ENCODE measurements around the gene GTF3C4. TPM values are rescaled to one million over a fixed set of nuclear protein-coding genes. Genes with fewer than 3 reads are reported as not detected.

Gene GTF3C4
- total RNA-seq, 2 experiments from 2014 or later = 12.7 to 13.5 TPM

DNA sequence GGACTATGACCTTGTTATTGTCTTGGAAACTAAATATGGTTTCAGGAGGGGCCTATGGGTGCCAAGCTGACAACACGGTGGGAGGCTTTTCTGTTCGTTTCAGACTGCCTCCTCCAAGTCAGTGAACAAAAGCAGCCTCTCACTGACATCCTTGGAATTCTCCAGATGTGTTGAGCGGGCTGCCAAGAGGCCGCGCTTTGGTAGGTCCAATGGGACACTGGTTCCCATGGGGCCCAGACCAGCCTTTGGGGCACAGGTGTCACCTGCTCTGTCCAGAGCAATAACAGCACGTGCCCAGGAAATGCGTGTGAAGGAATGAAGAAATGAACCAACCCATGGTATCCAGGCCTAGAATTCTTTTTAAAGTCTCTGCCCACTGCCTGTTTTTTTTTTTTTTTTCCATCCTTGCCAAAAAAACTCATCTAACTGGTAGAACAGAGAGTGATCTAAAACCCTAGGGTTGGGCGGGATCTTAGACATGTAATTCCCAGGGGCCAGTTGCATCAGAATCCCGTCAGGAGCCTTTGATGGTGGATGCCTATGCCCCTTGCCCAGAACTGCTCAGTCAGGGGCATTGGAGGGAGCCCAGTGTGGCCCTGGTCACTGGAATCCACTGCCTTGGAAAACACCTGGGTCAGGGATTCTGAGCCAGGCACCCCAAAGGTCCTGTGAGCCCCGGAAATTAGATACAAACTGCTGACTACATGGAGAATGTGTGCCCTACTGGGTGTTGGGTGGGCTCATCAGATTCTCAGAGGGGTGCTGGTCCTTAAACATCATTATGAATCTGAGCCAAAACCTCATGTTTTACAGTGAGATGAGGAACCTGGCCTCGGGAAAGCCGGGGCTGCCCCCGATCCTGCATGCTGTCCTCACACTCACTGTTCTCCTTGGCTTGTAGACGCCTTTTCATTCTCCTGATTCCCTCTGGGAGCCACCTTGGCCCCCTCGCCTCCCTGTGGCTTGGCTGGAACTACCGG lies 60.1 kb downstream of the GTF3C4 start:
- Mint-ChIP-seq H3K36me3 (ENCODE audit: low read depth) (no peaks in the 10 kb centered on the region), H3K27ac (no peak overlapping the region), H3K4me3 (no peak overlapping the region), H3K27me3 (no peaks in the 10 kb centered on the region), H3K4me1 (no peaks in the 10 kb centered on the region), H3K9me3 (no peaks in the 10 kb centered on the region)
- POLR2A ChIA-PET = no interaction called here
- no peak for DNase-seq
- CTCF ChIA-PET = no interaction called here

DNA sequence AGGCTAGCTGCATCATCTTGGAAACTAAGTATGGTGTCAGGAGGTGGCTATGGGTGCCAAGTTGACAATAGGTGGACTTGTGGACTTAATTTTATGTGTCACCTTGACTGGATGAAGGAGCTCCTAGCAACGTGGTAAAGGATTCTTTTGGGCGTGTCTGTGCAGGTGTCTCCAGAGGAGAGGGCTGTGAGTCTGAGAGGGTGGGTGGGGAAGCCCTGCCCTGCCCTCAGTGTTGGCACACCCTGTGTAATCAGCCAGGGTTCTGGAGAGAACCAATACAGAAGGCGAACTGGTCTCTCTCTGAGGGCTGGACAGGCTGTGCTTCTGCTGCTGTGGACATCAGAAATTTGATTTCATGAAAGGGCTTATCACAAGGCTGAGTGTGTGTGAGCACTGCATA lies 61.0 kb downstream of the GTF3C4 start:
- Mint-ChIP-seq H3K27me3 (no peaks in the 10 kb centered on the region), H3K4me3 (no peak overlapping the region), H3K27ac (no peak overlapping the region), H3K36me3 (ENCODE audit: low read depth) (no peaks in the 10 kb centered on the region), H3K9me3 (no peaks in the 10 kb centered on the region), H3K4me1 (no peaks in the 10 kb centered on the region)
- no peak for DNase-seq
- CTCF ChIA-PET = no interaction called here
- POLR2A ChIA-PET = no interaction called here

DNA sequence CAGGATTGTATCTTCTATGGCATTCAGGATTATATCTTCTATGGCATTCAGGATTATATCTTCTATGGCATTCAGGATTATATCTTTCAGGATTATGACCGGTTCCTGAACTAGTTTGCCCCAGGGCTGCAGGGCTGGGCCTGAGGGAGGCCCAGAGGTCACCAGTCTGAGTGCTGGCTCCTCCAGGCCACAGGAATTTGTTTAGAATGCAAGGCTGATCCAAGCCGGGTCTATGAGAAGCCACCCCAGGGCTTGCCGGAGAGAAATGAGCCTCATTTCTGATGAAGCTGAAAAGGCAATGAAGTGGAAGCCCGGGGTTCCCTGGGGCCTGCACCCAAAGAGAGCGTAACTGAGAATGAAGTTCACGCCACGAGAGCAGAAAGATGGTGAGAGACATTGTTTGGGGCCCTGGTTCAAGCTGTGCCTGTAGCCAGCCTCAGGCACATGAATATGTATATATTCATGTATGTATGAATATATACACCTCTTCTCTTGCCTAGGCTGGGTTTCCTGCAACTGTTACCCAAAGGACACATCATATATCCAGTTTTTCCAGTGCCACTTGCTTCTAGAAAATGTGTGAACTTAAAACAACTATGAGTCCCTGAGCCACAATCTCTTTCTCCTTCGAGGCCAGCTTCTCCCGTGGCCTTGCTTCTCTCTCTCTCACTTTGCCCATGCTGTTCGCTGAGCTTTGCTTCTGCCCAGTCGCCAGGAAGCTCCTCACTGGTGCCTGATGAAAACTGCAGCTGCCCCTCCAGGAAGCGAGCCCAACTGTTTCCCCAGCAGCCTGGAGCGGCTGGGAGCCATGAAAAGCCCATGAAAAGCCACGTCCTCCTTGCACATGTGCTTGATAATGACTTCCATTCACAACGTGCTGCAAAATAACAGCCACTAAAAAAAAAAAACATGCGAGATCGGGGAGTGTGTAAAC lies 62.3 kb downstream of the GTF3C4 start:
- CTCF ChIA-PET = no interaction called here
- H3K36me3 Mint-ChIP-seq (ENCODE audit: low read depth) = no peaks in the 10 kb centered on the region
- no peaks in the 10 kb centered on the region for H3K9me3 Mint-ChIP-seq
- POLR2A ChIA-PET = no interaction called here
- no peak overlapping the region for H3K4me3 Mint-ChIP-seq
- no peak for DNase-seq
- H3K4me1 Mint-ChIP-seq = no peaks in the 10 kb centered on the region
- peaks cover 8% of the 10 kb centered on the region for H3K27me3 Mint-ChIP-seq
- no peak overlapping the region for H3K27ac Mint-ChIP-seq

DNA sequence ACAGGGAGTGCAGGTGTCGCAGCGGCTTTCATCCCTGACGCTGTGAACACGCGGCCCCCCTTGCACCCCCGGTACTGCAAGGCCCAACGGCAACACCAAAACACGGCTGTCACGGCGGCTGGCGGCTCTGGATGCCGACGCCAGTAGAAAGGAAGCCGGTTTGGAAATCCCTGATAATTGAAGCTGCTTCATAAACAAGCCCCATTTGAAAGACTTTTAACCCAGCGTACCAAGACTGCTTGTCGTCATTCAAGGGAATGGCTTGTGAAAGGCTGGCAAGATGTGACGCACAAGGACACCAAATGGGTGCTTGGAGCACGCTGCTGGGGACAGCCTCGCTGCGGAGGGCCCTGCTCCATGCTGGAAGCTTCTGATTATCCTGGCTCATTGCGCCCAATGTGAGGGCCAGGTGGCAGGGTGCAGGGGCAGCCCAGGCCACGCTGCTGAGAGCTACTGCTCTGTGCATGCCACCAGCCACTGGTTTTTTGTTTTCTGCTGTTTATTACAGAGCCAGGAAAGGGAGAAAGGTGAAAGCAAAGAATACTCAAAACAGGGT lies 63.1 kb downstream of the GTF3C4 start:
- H3K36me3 Mint-ChIP-seq (ENCODE audit: low read depth) = no peaks in the 10 kb centered on the region
- DNase-seq = no peak
- no peak overlapping the region for H3K4me3 Mint-ChIP-seq
- H3K9me3 Mint-ChIP-seq = no peaks in the 10 kb centered on the region
- peaks cover 10% of the 10 kb centered on the region for H3K27me3 Mint-ChIP-seq
- no peak overlapping the region for H3K27ac Mint-ChIP-seq
- H3K4me1 Mint-ChIP-seq = no peaks in the 10 kb centered on the region
- ChIA-PET POLR2A (no interaction called here), CTCF (no interaction called here)

DNA sequence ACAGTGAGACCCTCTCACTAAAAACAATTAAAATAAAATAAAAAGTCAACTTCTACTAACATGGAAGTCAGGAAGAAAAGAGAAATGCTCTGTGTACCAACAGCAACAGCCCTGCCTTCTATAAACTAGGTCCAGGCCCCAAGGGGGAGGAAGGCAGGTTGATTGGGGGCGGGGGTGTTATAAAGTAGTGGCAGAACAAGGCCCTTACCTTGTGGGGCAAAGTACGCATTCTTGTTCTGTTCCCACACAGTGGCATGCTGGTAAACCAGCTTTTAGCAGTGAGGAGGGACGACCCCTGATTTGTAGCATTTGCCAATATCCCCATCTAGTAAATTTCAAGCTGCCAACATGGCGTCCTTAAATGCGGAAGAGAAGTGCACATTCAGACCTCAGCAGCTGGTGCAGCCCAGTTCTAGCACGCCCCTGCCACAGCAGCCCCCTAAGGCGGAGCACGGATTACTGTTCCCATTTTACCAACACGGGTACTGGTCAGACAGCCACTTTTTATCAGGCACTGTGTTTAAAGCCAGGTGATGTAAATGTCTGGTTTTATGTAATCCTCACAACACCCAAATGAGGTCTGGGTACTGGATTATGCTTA lies 69.5 kb downstream of the GTF3C4 start:
- Mint-ChIP-seq H3K4me1 (no peaks in the 10 kb centered on the region), H3K27me3 (peaks cover 31% of the 10 kb centered on the region), H3K9me3 (no peaks in the 10 kb centered on the region), H3K4me3 (no peak overlapping the region), H3K27ac (no peak overlapping the region), H3K36me3 (ENCODE audit: low read depth) (no peaks in the 10 kb centered on the region)
- ChIA-PET CTCF (interaction anchor here (0.7 kb wide), 1 partner anchor 571 kb away, joined by 4 read pairs; no protein-coding TSS in a partner anchor), POLR2A (no interaction called here)
- DNase-seq = no peak

DNA sequence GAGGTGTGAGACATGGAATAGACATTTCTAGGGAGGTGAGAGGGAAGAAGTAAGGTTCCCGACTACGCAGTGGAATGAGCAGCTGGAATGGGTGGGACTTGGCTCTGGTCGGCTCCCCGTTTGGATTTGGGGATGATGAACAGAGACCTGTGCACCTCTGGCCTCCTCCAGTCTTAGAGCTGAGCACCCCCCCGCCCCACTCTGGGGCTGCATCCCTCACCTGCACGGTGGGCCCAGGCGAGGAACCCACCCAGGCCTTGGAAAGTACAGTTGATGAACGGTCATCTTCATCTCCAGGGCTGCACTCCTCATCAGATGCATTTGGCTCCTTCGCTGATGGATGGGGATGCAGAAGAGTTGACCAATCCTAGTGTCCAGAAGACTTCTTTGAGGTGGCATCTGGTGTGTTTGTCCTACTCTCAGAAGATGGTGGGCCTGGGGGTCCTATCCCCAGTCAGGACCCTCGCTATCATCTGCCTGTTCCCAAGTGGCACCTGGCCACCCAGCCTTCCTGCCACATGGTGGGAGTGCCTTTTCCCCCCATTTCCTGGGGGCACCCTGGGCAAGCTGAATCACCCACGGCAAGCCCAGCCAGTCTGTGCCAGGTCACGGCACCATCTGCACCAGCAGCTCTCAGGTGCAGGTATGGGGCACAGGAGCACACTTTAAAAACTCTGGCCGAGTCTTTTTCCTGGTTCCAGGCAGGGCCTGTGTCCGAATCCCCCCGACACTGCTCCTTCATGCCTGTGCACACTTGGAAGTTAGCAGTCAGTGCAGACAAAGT lies 70.5 kb downstream of the GTF3C4 start:
- Mint-ChIP-seq H3K4me1 (no peaks in the 10 kb centered on the region), H3K4me3 (no peak overlapping the region), H3K36me3 (ENCODE audit: low read depth) (no peaks in the 10 kb centered on the region), H3K9me3 (no peaks in the 10 kb centered on the region), H3K27me3 (peaks cover 40% of the 10 kb centered on the region), H3K27ac (no peak overlapping the region)
- CTCF ChIA-PET = interaction anchor here (1.2 kb wide), 1 partner anchor 26 kb away, joined by 3 read pairs; no protein-coding TSS in a partner anchor
- no peak for DNase-seq
- POLR2A ChIA-PET = no interaction called here

DNA sequence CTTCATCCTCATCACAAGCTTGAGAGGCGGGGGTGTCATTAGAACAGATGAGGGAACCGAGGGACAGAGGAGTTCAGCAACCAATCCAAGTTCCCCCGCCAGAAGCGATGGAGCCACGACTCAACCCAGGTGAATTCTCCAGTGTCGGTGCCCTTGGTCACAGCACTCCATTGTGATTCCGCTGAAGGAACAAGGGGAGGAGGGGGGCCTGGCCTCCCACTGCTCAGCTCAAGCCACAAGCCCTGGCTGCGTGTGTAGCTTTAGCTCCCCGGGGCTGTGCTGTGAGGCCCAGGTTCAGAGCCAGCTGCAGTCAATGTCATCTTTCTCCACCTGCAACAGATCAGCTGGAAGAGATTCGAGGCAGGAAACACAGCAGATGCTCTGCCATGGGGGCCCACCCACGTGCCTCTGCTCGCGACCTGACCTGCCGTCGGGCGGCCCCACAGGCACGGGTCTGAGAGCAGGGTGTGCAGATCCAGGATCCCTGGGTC lies 72.6 kb downstream of the GTF3C4 start:
- Mint-ChIP-seq H3K27ac (no peak overlapping the region), H3K27me3 (peaks cover 40% of the 10 kb centered on the region), H3K4me3 (no peak overlapping the region), H3K36me3 (ENCODE audit: low read depth) (no peaks in the 10 kb centered on the region), H3K4me1 (no peaks in the 10 kb centered on the region), H3K9me3 (no peaks in the 10 kb centered on the region)
- ChIA-PET POLR2A (interaction anchor here (0.6 kb wide), 1 partner anchor 1264 kb away, joined by 4 read pairs; no protein-coding TSS in a partner anchor), CTCF (no interaction called here)
- DNase-seq = no peak

DNA sequence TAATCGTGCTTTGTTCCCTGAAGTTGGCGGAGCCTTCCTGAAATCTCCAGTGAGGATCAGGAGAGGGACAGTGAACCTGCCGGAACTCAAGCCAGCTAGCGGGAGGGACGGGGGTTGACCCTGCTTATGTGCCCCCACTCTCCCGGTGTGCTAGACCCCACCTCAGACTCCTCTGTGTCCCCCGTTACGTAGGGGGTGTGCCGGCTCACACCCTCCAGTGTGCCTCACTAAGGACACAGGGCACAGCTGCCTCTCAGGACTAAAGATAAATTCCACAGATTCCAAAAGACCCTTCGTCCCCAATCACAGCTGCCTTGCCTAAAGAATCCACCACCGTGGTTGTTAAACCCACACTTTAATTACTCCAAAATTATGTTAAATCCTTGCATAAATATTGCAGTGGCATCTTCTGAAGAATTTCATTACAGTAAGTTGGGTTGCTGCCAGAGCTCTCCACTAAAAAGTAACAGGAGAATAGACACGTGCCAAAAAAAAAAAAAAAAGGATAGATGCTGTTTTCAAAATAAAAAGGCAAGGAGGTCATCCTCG lies 73.7 kb downstream of the GTF3C4 start:
- no peaks in the 10 kb centered on the region for H3K36me3 Mint-ChIP-seq (ENCODE audit: low read depth)
- H3K27ac Mint-ChIP-seq = no peak overlapping the region
- no peaks in the 10 kb centered on the region for H3K4me1 Mint-ChIP-seq
- DNase-seq = no peak
- H3K27me3 Mint-ChIP-seq = peaks cover 40% of the 10 kb centered on the region
- ChIA-PET CTCF (no interaction called here), POLR2A (no interaction called here)
- no peaks in the 10 kb centered on the region for H3K9me3 Mint-ChIP-seq
- H3K4me3 Mint-ChIP-seq = no peak overlapping the region

Other genes with a start within 250 kb of the GTF3C4 start
- not detected for gene BARHL1, start 87.9 kb upstream of the GTF3C4 start, total RNA-seq
- gene DDX31, start 481 bp upstream of the GTF3C4 start, total RNA-seq = 10 to 100 TPM; 12.4 to 13.2 TPM
- gene AK8, start 207.8 kb downstream of the GTF3C4 start, total RNA-seq = not detected
- 1 to 10 TPM; 3.0 to 3.5 TPM for gene SPACA9, start 208.4 kb downstream of the GTF3C4 start, total RNA-seq